ENCODE results near the gene ITPKB.
"Not testable (repeated sequence)": the region's sequence is repeated elsewhere in the genome, so short reads cannot be mapped to it uniquely, and the experiment has no call there.

ITPKB gene

DNA sequence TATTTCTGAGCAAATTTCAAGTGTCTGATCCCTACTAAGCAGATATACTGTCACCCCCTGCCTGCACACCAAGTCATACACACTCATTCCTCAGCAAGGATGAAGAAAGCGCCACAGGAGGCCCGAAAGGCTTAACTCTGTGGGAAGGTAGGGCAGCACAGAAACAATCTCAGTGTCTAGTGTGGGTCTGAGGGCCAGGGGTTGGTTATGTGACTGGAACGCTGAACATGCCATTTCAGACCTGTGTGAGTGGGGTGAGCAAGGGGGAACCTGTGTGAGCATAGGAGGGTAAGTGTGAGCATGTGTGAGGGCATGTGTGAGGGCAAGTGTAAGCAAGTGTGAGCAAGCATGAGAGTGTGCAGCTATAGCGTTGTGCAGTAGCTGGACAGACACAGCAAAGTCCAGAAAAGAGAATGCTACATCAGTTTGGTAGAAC, 6.2 kb downstream of the ITPKB start:
- no peak for FAIRE-seq
- DNase-seq (ENCODE audit: insufficient read length, low spot score) = no peak

GRCh38 chr1:226731257-226731893, 7.7 kb downstream of the ITPKB start:
- DNase-seq (ENCODE audit: insufficient read length, low spot score) = no peak
- no peak for FAIRE-seq

- FAIRE-seq (no peak), DNase-seq (ENCODE audit: insufficient read length, low spot score) (no peak)
These were observed 8.2 kb downstream of the ITPKB start for GRCh38 chr1:226730836-226731235.

DNA sequence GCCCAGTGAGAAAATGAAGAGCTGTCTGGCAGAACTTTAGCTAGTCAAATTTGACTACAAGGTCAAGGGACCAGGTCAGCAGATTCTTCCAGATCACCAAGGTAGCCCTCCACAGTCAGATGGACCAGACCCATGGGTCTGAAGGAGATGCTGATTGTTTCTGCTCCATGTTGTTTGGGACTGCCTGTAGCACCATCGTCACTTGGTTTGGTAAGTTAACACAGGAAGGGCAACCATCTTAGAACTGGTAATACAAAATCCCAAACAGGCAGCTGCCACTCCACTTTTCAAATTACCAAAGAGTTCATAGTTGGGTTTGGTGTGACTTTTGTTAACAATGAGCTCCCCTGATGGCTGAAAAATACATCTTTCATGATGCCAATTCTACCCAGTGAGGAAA, 9.0 kb downstream of the ITPKB start:
- FAIRE-seq = no peak

GRCh38 chr1:226728448-226728847, 10.6 kb downstream of the ITPKB start:
- FAIRE-seq = no peak
- no peak for DNase-seq (ENCODE audit: insufficient read length, low spot score)

More for the DNA sequence above, 9.0 kb downstream of the ITPKB start:
- no peak for DNase-seq (ENCODE audit: insufficient read length, low spot score)

DNA sequence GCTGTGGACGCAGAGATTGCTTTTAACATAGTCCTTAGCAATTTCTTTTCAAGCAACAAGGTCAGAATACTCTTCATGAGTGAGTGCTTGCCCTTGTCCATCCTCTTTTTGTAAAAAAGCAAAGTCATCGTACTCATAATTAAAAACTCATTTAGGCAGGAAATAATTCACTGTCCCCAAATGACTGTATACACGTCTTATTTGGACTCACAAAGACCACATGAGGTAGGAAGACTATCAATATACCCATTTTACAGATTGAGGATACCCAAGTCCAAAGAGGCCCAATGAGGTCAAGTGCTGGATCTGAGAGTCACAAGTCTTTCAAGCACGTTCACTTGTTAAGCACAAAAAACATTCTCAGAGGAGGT, 13.2 kb downstream of the ITPKB start:
- FAIRE-seq = no peak
- DNase-seq (ENCODE audit: insufficient read length, low spot score) = no peak

- DNase-seq (ENCODE audit: insufficient read length, low spot score) = peak; percentile 68
- no peak for FAIRE-seq
These were observed 15.2 kb downstream of the ITPKB start for GRCh38 chr1:226723657-226724532.

GRCh38 chr1:226722901-226723656, 16.0 kb downstream of the ITPKB start:
- FAIRE-seq (no peak), DNase-seq (ENCODE audit: insufficient read length, low spot score) (no peak)

DNA sequence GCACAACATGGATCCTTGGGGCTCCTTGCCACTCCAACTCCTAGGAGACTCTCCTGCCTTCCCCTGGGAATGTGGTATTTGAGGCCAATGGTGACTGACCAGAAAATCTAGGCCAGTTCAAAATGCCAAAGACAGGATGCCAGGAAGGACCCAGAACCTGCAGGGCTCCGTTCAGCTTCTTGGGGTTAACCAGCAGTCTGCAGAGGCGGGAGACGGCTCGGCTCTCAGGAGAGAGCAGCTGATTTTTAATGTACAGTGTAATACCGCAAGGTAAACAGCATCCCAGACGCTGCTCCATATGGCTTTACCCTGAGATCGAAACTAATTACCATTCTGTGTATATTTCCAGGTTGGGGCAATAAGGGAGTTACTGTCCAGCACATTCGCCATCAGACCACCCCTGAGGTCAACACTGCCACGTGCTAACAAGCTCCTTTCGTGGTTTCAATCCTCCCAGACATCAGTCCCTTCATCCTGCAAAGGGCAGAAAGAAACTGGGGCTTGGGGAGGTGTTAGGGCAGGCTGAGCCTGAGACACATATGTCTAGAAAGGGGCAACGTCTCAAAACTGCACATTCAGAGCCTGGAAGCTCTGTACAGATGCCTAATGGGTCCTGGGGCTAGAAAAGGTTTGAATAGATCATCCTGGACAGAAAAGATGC, 16.7 kb downstream of the ITPKB start:
- FAIRE-seq (no peak), DNase-seq (ENCODE audit: insufficient read length, low spot score) (no peak)

- not testable (repeated sequence) for FAIRE-seq; DNase-seq (ENCODE audit: insufficient read length, low spot score)
These were observed 18.5 kb downstream of the ITPKB start for GRCh38 chr1:226720574-226720973.

DNA sequence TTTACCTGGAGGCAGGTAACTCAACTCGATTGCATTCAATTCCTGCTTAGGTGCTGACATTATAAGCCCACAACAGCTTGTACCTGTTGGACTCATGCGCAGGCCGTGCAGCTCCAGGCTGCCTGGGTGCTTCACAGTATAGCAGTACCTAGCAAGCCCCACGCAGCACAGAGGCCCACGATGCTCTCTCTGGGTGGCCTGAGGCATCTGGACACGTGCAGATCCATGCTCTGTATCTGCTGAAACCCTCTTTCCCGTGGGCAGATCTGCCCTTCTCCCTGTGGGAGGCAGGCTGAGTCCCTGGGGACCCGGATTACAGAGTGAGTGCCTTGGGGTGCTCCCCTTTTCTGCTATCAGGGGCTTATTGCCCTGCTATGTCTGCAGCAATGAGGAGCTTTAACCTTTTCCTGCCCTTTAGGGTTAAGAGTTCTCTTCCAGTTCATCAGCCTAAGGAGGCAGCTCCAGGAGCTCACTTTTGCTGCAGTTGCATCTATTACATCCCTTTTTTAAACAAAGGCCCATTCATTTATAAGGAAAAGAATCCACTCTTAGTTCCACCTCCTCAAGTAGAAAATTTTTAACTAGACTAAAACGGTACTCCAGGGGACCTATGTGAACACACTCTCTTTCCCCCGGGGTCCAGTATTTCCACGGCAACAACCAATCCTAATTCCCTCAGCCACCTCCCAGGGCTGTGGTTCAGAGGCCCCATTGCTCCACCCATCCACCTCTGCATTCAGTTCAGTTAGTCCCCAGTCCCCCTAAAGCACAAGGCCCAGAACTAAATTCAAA, 19.3 kb downstream of the ITPKB start:
- FAIRE-seq (no peak), DNase-seq (ENCODE audit: insufficient read length, low spot score) (no peak)

- no peak for DNase-seq (ENCODE audit: insufficient read length, low spot score)
- no peak for FAIRE-seq
These were observed 21.7 kb downstream of the ITPKB start for GRCh38 chr1:226717256-226717909.

GRCh38 chr1:226716577-226716976, 22.5 kb downstream of the ITPKB start:
- DNase-seq (ENCODE audit: insufficient read length, low spot score) (no peak), FAIRE-seq (no peak)

DNA sequence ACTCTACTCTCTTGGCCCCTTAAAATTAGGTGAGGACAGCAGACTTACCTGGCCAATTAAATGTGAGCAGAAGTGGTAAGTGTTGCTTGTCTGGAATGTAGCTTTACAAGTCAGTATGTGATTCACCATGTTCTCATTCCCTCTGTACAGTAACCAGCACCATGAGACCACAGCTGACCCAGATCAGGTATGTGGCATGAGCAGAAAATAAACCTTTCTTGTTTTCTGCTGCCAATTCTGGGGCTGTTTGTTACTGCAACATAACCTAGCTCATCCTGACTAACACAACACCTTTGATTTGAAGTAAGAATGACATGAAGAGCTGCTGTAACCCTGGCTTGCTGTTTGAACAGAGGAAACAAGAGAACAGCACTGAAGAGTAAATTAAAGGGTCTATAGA, 24.9 kb downstream of the ITPKB start:
- FAIRE-seq = no peak
- no peak for DNase-seq (ENCODE audit: insufficient read length, low spot score)

DNA sequence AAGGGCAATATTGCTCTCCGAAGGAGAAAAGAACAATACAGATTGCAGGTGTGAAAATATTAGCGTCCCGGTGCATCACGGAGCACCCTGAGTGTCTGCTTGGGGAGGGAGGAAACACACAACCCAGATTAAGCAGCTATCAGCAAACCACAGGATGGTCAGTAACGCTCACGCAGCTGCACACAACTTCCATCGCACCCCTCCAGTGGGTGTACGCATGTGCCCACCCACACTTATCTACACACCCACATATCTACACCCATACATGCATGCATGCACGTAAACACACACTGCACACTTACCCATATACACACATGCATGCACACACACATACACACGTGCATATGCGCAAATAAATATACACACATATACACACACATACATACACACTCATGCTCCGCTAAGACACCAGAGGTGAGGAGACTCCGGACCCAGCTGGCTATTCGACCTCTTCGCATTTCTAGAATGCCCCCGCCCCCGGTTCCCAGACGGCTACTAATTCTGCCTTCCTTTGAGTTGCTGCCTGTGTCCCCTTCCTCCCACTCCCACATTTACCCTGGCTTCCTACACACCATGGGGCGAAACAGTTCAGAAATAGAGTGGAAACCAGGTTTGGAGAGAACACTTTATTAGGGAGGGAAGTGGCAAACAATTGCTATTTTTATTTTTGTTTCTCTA, 26.2 kb downstream of the ITPKB start:
- no peak for DNase-seq (ENCODE audit: insufficient read length, low spot score)

GRCh38 chr1:226711976-226712741, 26.9 kb downstream of the ITPKB start:
- no peak for FAIRE-seq
- no peak for DNase-seq (ENCODE audit: insufficient read length, low spot score)

More for the DNA sequence above, 26.2 kb downstream of the ITPKB start:
- peak; percentile 9 for FAIRE-seq

GRCh38 chr1:226710501-226710900, 28.6 kb downstream of the ITPKB start:
- FAIRE-seq = no peak
- DNase-seq (ENCODE audit: insufficient read length, low spot score) = no peak

DNA sequence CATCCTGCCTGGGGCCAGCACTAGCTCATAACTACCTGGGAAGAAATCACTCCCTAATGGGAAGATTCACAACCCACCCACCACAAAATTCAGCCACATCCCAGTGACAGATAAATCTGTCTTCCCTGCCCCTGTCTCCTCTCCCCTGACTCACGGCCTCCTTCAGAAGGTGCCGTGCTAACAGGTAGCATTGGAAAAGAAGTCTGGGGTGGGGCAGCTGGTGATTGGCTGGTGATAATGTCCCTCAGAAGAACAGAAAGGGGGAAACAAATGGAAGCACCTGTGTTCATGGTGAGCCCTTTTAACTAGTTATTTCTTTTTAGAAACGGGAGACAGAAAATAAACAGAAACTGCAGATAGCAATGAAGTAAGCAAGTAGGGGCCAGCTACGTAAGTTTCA, 29.1 kb downstream of the ITPKB start:
- FAIRE-seq (no peak), DNase-seq (ENCODE audit: insufficient read length, low spot score) (no peak)

Data from HTR-8/SVneo (cell line).